Stimulated activated naive CD8-positive, alpha-beta T cell treated with anti-CD3 and anti-CD28 coated beads, Interleukin-15, Interleukin-2, amounts not matched to agents 100 ng/mL and 50 ng/mL, for 24 hours (primary cell): ENCODE measurements around the gene EXOC6.
A peak's percentile ranks its signal among the peaks of the same experiment; 100 is the strongest.

Experiments used
- H3K27ac Mint-ChIP-seq: one replicate; pipeline ENCODE4 v1.8.0; 2021; ENCODE audit warnings: mild to moderate bottlenecking, mixed read lengths
- H3K27me3 Mint-ChIP-seq: one replicate; pipeline ENCODE4 v1.8.0; 2021; ENCODE audit warnings: mixed read lengths
- H3K36me3 Mint-ChIP-seq: one replicate; pipeline ENCODE4 v1.8.0; 2021; ENCODE audit warnings: low read depth, mixed read lengths
- H3K4me1 Mint-ChIP-seq: one replicate; pipeline ENCODE4 v1.8.0; 2021; ENCODE audit warnings: low read depth, mixed read lengths
- H3K4me3 Mint-ChIP-seq: one replicate; pipeline ENCODE4 v1.8.0; 2021; ENCODE audit warnings: mild to moderate bottlenecking, mixed read lengths
- H3K9me3 Mint-ChIP-seq: one replicate; pipeline ENCODE4 v1.8.0; 2021; ENCODE audit warnings: mixed read lengths

Gene EXOC6, protein sequence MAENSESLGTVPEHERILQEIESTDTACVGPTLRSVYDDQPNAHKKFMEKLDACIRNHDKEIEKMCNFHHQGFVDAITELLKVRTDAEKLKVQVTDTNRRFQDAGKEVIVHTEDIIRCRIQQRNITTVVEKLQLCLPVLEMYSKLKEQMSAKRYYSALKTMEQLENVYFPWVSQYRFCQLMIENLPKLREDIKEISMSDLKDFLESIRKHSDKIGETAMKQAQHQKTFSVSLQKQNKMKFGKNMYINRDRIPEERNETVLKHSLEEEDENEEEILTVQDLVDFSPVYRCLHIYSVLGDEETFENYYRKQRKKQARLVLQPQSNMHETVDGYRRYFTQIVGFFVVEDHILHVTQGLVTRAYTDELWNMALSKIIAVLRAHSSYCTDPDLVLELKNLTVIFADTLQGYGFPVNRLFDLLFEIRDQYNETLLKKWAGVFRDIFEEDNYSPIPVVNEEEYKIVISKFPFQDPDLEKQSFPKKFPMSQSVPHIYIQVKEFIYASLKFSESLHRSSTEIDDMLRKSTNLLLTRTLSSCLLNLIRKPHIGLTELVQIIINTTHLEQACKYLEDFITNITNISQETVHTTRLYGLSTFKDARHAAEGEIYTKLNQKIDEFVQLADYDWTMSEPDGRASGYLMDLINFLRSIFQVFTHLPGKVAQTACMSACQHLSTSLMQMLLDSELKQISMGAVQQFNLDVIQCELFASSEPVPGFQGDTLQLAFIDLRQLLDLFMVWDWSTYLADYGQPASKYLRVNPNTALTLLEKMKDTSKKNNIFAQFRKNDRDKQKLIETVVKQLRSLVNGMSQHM

DNA sequence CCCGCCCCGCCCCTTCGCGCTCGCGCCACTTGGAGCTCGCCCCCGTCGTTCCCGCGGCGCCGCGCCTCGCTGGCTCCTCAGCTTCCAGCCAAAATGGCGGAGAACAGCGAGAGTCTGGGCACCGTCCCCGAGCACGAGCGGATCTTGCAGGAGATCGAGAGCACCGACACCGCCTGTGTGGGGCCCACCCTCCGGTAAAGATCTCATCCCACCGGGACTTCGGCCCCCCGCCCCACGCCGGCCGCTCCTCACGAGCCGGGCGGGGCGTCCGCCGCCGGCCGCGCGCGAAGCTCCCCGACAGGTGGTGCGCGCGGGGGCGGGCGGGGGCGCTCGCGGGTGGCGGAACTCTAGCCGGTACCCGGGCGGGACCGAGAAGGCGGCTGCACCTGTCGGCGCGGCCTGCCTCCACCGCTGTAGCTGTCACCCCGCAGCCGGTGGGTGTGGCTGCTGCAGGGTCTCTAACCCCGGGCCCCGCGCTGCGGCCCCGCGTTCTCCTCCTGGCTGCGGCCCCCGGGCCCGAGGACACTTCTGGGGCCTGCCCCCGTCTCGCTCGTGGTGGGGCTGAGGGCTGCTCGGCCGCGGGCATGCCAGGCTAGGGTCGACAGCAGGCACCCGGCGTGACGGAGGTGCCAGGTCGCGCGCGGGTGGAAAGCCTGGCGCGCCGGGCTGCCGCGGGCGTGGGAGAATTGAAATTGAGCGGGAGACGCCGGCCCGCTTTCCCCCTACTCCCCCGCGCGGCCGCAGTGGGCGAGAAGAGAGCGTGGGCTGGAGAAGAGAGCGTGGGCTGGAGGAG, at the start of gene EXOC6:
Gene EXOC6, plus strand, starts transcription at position 80 of the 793 bp plus-strand sequence. Its CDS starts 14 bp downstream, at position 94.
- Mint-ChIP-seq H3K4me1 (peaks cover 38% of the 10 kb centered on the region), H3K9me3 (no peaks in the 10 kb centered on the region), H3K27me3 (no peaks in the 10 kb centered on the region), H3K4me3 (peak within 1 kb of the TSS; percentile 83), H3K27ac (peak within 1 kb of the TSS; percentile 83), H3K36me3 (peaks cover 5% of the 10 kb centered on the region)

DNA sequence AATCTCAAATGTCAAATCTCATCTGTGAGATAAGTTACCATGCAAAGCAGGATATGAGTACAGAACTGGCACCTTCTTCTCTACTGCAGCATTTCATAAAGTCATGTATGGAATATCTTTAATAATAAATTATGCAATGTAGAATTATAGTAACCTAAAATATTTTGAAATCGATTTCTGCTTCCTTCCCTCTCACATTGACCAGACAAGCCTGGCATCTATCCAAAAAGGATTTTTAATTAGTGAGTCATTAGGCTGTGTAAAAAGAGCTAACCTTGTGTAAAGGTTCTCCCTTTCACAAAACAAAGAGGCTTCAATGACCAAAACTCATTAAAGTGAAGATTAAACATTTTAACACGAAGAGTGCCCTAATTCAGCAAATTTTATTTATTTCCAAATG, 48.8 kb upstream of the EXOC6 start:
- Mint-ChIP-seq H3K4me3 (no peak overlapping the region), H3K36me3 (no peaks in the 10 kb centered on the region), H3K4me1 (no peaks in the 10 kb centered on the region), H3K27ac (no peak overlapping the region), H3K27me3 (peaks cover 5% of the 10 kb centered on the region), H3K9me3 (no peaks in the 10 kb centered on the region)

DNA sequence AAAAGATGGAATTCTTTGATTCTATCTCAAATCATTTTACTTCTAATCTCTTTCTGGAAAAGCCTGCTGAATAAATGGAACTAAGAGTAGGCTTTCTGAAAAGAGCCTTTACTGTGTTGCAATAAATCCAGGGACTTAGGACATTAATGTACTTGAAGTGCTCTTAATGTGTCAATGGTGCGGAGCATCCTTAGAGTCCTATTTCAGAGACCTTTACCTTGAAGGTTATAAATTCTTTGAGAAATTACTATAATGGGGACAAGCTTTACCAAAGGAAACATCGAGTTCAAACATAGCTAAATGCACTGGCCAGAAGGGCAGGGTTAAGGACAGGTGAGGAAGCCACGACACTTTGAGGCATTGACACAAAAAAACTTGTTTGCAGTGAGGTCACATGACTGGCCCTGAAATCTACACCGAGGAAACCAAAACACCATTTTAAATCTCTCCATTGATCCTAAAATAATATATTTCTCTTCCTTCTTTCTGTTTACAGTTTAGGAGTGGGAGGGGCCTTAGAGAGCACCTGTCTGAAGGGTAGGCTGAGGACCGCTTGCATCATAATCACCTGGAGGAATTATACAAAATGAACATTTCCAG, 48.1 kb upstream of the EXOC6 start:
- Mint-ChIP-seq H3K9me3 (no peaks in the 10 kb centered on the region), H3K27ac (no peak overlapping the region), H3K4me3 (no peak overlapping the region), H3K27me3 (no peaks in the 10 kb centered on the region), H3K4me1 (no peaks in the 10 kb centered on the region), H3K36me3 (no peaks in the 10 kb centered on the region)

DNA sequence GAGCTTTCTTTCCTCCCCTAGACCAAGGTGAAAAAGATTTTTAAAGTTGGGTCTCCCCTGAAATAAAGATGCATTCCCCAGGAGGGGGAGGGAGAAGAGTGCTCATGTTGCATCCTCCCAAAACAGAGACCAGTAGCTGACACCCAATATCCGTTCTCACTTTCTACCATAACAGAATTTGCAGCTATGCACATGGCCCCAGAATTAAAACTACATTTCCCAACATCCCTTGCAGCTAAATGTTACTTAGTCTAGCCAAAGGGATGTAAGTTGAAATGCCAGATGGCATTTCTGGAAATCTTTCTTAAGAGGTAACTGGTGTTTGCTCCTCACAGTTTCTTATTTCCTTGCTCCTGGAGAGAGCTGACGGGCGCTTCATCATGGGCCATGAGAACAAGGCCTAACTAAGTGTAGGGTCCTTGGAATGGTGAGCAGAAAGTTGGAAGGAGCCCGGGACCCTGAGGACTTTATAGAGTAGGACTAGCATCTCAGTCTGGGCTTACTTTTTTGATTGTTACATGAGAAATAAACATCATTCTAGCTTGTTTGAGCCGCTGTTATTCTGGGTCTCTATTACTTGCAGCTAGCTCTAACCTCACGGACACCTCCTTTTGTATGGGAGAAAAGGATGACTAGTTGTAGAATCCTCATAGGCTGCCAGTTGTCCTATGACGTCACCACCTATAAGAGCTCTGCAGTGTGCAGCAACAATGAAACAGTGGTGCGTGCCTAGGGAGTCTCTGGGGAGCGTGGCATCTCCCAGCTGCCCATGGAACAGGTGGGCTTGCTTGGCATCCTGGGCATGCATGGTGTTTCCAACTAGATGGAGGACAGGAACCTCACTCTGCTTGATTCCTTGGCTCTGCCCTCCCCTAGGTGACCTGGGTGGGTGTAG, 46.1 kb upstream of the EXOC6 start:
- no peaks in the 10 kb centered on the region for H3K4me1 Mint-ChIP-seq
- H3K27me3 Mint-ChIP-seq = no peaks in the 10 kb centered on the region

DNA sequence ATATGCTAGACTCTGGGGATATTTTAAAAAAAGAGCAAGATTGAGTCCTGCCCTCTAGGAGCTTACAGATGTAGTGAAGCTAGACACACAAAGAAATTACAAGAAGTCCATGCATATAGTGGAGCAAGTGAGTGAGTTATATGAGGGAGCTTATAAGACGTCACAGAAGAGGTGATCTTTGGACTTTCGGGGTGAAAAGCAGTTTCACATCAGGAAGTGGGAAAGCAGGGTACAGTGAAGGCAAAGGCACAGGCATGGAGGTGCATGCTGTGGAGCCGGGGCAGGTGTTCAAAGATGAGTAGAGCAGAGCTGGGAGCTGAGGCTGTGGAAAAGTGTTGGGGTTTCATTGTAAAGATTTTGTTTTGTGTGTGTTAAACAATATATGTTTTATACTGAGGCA, 38.5 kb upstream of the EXOC6 start:
- no peak overlapping the region for H3K27ac Mint-ChIP-seq
- no peaks in the 10 kb centered on the region for H3K36me3 Mint-ChIP-seq
- peaks cover 3% of the 10 kb centered on the region for H3K27me3 Mint-ChIP-seq
- no peaks in the 10 kb centered on the region for H3K4me1 Mint-ChIP-seq
- H3K9me3 Mint-ChIP-seq = no peaks in the 10 kb centered on the region
- H3K4me3 Mint-ChIP-seq = no peak overlapping the region

More for the DNA sequence above, 46.1 kb upstream of the EXOC6 start:
- Mint-ChIP-seq H3K9me3 (no peaks in the 10 kb centered on the region), H3K4me3 (no peak overlapping the region), H3K36me3 (no peaks in the 10 kb centered on the region), H3K27ac (no peak overlapping the region)

DNA sequence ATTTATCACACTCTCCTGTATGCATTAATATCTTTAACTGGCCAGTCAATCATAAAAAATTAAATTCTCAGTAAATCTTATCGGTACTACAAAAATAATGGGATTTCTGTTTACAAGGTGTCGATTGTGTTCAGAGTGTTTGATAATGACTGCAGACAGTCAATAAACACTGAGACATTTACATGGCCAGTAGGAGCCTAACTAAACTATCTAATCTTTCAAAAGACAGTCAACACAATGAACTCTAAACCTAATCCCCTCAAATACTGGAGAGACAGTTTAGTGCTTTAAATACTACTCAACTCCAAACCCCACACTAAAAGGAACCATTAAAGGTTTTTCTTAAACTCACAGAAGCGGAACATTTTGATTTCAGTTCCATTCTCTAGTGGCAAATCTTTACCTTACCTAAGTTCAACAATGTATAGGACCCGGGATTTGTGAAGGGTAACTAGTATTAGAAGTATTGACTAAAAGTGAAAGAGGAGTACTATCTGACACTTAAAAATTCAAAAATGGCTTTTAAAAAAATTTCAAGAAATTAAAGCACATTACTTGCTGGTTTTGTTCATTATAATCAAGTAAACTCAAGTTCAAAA, 37.3 kb upstream of the EXOC6 start:
- peaks cover 1% of the 10 kb centered on the region for H3K4me1 Mint-ChIP-seq
- H3K36me3 Mint-ChIP-seq = no peaks in the 10 kb centered on the region
- no peaks in the 10 kb centered on the region for H3K9me3 Mint-ChIP-seq
- no peak overlapping the region for H3K27ac Mint-ChIP-seq
- H3K27me3 Mint-ChIP-seq = peaks cover 6% of the 10 kb centered on the region
- no peak overlapping the region for H3K4me3 Mint-ChIP-seq

DNA sequence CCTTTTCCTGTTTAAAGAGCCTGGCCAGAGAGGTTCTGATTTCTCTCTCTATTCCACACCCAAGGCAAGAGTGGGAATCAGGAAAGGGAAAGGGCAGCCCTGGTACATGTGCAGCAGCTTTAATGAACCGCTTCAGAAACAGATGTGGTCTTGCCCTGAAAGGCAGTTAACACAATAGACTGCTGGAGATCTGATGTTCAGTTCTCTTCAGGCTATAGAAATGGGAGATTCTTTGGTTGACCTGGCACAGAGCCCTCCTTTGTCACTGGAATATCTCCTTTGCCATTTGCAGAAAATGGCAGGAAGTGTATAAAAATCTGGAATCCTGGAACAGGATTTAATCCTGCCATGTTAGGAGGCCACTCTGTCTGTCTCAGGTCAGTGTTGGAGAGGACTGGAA, 36.3 kb upstream of the EXOC6 start:
- Mint-ChIP-seq H3K4me3 (no peak overlapping the region), H3K4me1 (peaks cover 5% of the 10 kb centered on the region), H3K9me3 (no peaks in the 10 kb centered on the region), H3K27ac (no peak overlapping the region), H3K36me3 (no peaks in the 10 kb centered on the region), H3K27me3 (peaks cover 9% of the 10 kb centered on the region)

DNA sequence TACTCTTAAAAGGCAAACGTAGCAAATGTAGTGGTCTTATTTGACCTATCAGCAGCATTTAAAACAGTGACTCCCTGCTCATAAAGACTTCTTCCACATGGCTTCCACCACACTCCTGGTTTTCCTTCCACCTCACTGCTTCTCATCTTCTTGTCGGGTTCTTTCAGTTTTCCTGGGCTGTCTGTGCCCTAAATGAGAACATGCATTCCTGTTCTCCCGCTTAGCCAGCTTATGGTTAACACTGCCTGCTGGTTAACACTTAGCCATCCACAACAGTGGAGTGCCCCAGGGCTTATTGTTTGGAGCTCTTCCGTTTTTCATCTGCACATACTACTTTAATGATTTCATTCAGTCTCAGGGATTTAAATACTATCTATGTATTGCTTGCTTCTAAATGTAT, 34.3 kb upstream of the EXOC6 start:
- peaks cover 11% of the 10 kb centered on the region for H3K27me3 Mint-ChIP-seq
- H3K4me3 Mint-ChIP-seq = no peak overlapping the region
- H3K27ac Mint-ChIP-seq = no peak overlapping the region
- H3K36me3 Mint-ChIP-seq = no peaks in the 10 kb centered on the region
- no peaks in the 10 kb centered on the region for H3K9me3 Mint-ChIP-seq
- peaks cover 5% of the 10 kb centered on the region for H3K4me1 Mint-ChIP-seq

DNA sequence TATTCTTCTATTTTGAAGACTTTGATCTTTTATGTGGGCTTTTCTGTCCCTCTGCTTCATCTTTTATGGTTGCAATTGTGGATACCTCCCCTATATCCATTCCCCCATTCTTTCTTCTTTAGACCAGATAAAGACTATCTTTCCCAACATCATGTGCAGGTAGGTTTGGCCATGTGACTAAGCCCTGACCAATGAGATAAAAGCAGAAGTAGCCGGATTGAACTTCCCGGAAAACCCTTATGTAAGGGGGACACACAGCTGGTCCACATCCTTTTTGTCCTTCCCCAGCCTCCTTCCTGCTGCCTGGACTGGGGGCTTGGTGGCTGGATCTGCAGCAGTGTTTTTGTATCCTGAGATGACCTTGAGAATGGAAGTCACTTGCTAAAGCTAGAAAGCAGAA, 33.5 kb upstream of the EXOC6 start:
- no peak overlapping the region for H3K4me3 Mint-ChIP-seq
- no peaks in the 10 kb centered on the region for H3K36me3 Mint-ChIP-seq
- H3K4me1 Mint-ChIP-seq = peaks cover 5% of the 10 kb centered on the region
- H3K9me3 Mint-ChIP-seq = no peaks in the 10 kb centered on the region
- H3K27me3 Mint-ChIP-seq = peaks cover 9% of the 10 kb centered on the region
- H3K27ac Mint-ChIP-seq = no peak overlapping the region

DNA sequence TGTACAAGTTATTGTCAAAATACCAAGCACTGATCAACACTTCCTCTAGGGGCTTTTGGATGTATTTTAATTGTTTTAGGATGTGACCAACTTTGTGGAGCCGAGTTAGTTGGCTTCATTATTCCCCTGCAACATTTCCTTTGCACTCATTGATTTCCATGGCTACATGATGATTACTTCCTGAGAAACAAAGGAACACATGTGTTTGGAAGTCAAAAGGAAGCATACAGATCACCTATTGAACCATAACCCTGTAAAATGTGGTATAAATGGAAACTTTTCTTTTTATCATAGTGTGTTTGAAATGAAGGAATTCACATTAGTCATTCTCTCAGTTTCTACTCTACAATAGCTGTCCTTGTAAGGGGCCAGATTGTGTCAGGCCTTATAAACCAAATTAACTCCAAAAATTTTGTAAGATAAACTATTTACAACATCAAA, 32.2 kb upstream of the EXOC6 start:
- H3K27me3 Mint-ChIP-seq = peaks cover 8% of the 10 kb centered on the region
- H3K4me1 Mint-ChIP-seq = peaks cover 5% of the 10 kb centered on the region
- no peak overlapping the region for H3K4me3 Mint-ChIP-seq
- H3K27ac Mint-ChIP-seq = no peak overlapping the region
- no peaks in the 10 kb centered on the region for H3K9me3 Mint-ChIP-seq
- H3K36me3 Mint-ChIP-seq = no peaks in the 10 kb centered on the region

DNA sequence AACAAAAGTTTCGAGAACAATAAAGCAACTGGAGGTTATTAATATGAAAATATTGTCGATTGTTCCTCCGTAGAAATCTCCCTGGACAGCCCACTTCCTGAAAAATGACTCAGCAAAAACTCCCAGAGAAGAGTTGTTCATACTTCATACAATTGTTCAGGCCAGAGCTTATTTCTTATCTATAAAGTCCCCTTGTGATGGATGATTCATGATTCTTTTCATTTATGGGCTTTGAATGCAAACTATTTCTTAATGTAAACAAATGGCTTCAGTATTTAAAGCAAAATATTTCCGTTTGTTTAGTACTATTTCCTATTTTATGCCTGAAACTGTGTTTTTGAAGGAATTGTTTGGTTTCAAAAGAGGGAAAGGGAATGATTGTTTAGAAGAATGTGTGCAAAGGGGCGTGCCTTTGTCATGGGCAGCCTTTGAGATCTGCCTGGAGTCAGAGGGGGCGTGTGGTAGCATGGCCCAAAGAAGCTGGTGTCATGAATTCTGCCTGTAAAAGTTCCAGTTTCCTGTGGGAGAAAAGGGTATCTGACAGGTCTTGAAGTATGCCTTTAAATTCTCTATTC, 26.2 kb upstream of the EXOC6 start:
- Mint-ChIP-seq H3K36me3 (no peaks in the 10 kb centered on the region), H3K4me3 (no peak overlapping the region), H3K9me3 (no peaks in the 10 kb centered on the region), H3K27ac (peak overlapping the region; percentile 56), H3K4me1 (peaks cover 16% of the 10 kb centered on the region), H3K27me3 (peaks cover under 1% of the 10 kb centered on the region)

DNA sequence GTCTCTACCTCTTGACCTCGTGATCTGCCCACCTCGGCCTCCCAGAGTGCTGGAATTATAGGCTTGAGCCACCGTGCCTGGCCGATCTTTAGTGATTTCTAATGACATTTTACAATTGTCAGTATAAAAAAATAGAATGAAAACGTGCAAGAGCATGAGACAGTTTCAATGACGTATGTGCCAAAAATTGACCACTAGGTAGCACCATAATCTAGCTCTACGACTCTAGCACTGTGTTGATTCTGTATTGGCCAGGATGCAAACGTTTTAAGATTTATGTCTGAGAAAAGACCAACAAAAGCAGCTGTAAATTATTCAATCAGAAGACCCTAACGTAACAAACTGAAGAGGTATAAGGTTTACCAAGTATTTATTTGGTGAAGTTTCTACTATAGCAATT, 25.4 kb upstream of the EXOC6 start:
- no peaks in the 10 kb centered on the region for H3K9me3 Mint-ChIP-seq
- H3K36me3 Mint-ChIP-seq = no peaks in the 10 kb centered on the region
- peaks cover 16% of the 10 kb centered on the region for H3K4me1 Mint-ChIP-seq
- H3K4me3 Mint-ChIP-seq = no peak overlapping the region
- no peaks in the 10 kb centered on the region for H3K27me3 Mint-ChIP-seq
- H3K27ac Mint-ChIP-seq = no peak overlapping the region

DNA sequence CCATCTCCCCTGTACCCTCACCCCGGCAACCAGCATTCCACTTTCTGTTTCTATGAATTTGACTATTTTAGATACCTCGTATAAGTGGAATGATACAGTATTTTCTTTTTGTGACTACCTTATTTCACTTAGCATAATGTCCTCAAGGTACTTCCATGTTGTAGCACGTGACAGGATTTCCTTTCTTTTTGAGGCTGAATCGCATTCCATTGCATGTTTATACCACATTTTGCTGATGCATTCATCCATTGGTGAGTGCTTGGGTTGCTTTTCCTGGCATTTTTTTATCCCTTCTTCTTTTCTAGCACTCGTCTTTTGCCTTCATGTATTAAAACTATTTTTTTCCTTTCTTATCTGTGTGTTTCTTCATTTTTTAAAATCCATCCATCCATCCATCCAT, 22.3 kb upstream of the EXOC6 start:
- no peaks in the 10 kb centered on the region for H3K9me3 Mint-ChIP-seq
- peaks cover 6% of the 10 kb centered on the region for H3K36me3 Mint-ChIP-seq
- peak overlapping the region; percentile 12 for H3K27ac Mint-ChIP-seq
- no peak overlapping the region for H3K4me3 Mint-ChIP-seq
- peaks cover 25% of the 10 kb centered on the region for H3K4me1 Mint-ChIP-seq
- H3K27me3 Mint-ChIP-seq = no peaks in the 10 kb centered on the region
